ENCODE measurements around the gene BROX.
"Not testable (repeated sequence)": the region's sequence is repeated elsewhere in the genome, so short reads cannot be mapped to it uniquely, and the experiment has no call there.

BROX gene

GRCh38 chr1:222751255-222751654 lies 38.9 kb downstream of the BROX start:
- H3K27me3 Mint-ChIP-seq (ENCODE audit: low read depth) = no peaks in the 10 kb centered on the region
- no peaks in the 10 kb centered on the region for H3K36me3 Mint-ChIP-seq (ENCODE audit: low read depth)
- no peak overlapping the region for H3K4me3 Mint-ChIP-seq
- H3K4me1 Mint-ChIP-seq = no peaks in the 10 kb centered on the region
- no peak for TF ChIP-seq CTCF (IDR thresholded peaks at IDR 0.05; ENCODE audit: unreplicated experiment in 3 of 3)
- H3K9me3 Mint-ChIP-seq = no peaks in the 10 kb centered on the region
- no peak overlapping the region for H3K27ac Mint-ChIP-seq

- Mint-ChIP-seq H3K36me3 (ENCODE audit: low read depth) (no peaks in the 10 kb centered on the region), H3K9me3 (no peaks in the 10 kb centered on the region), H3K27me3 (ENCODE audit: low read depth) (no peaks in the 10 kb centered on the region), H3K4me1 (peaks cover 14% of the 10 kb centered on the region), H3K27ac (peak overlapping the region in 2 of 3 experiments; percentile 59 to 62), H3K4me3 (no peak overlapping the region)
- no peak for TF ChIP-seq CTCF (IDR thresholded peaks at IDR 0.05; ENCODE audit: unreplicated experiment in 3 of 3)
These were observed 42.2 kb downstream of the BROX start for GRCh38 chr1:222754366-222755139.

- peaks cover 36% of the 10 kb centered on the region for H3K4me1 Mint-ChIP-seq
- H3K27me3 Mint-ChIP-seq (ENCODE audit: low read depth) = no peaks in the 10 kb centered on the region
These were observed 45.4 kb downstream of the BROX start for GRCh38 chr1:222757646-222758268.

DNA sequence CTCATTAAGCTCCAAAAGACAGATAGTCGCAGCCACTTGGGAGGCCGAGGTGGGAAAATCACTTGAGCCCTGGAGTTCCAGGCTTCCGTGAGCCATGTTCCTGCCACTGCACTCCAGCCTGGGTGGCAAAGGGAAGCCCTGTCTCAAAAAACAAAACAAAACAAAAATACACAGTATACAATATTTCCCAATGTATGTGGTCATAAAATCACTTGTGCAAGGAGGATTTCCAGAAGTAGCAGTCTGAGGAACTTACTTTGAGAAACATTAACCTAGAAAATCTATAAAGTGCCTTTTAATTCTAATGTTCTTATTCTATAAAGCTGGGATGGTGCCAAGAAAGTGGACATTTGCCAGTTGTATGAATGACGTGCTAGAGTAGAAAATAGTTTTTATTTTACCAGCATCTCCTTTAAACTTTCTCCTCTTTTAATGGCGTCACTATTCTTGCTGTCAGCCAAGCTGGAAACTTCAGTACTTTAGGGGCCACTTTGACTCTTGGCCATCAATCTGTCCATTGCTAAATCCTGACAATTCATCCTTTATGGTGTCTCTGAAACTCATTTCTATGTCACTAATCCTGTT lies 47.2 kb downstream of the BROX start:
- Mint-ChIP-seq H3K27ac (peak overlapping the region in 2 of 3 experiments; percentile 44 to 47), H3K27me3 (ENCODE audit: low read depth) (no peaks in the 10 kb centered on the region), H3K9me3 (peaks cover 13% of the 10 kb centered on the region), H3K4me3 (no peak overlapping the region), H3K36me3 (ENCODE audit: low read depth) (no peaks in the 10 kb centered on the region), H3K4me1 (peaks cover 36% of the 10 kb centered on the region)
- no peak for TF ChIP-seq CTCF (IDR thresholded peaks at IDR 0.05; ENCODE audit: unreplicated experiment in 3 of 3)

More at GRCh38 chr1:222757646-222758268, 45.4 kb downstream of the BROX start:
- no peak for TF ChIP-seq CTCF (IDR thresholded peaks at IDR 0.05; ENCODE audit: unreplicated experiment in 3 of 3)
- H3K4me3 Mint-ChIP-seq = no peak overlapping the region
- H3K36me3 Mint-ChIP-seq (ENCODE audit: low read depth) = no peaks in the 10 kb centered on the region
- H3K9me3 Mint-ChIP-seq = no peaks in the 10 kb centered on the region
- peak overlapping the region; percentile 32 to 68 (median 60) for H3K27ac Mint-ChIP-seq

DNA sequence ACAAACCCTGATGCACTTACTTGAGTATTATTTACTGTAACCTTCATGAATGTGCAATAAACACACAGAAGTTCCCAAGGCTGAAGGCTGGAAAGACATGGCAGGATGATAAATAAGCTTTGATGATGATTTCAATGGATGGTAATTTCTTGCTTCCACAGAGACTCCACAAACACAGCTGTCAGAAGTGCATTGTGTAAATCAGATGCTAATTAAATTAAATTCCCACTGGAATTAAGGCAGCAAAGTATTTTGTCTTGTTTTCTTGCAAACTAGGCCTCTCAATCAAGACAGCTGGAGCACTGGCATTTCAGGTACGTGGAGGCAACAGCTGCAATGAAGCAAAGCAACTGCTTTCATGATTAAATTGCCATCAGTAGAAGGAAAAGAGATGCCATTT lies 48.7 kb downstream of the BROX start:
- Mint-ChIP-seq H3K4me3 (no peak overlapping the region), H3K27me3 (ENCODE audit: low read depth) (no peaks in the 10 kb centered on the region), H3K4me1 (peaks cover 36% of the 10 kb centered on the region), H3K9me3 (peaks cover 14% of the 10 kb centered on the region), H3K36me3 (ENCODE audit: low read depth) (no peaks in the 10 kb centered on the region), H3K27ac (no peak overlapping the region)
- no peak for TF ChIP-seq CTCF (IDR thresholded peaks at IDR 0.05; ENCODE audit: unreplicated experiment in 3 of 3)

DNA sequence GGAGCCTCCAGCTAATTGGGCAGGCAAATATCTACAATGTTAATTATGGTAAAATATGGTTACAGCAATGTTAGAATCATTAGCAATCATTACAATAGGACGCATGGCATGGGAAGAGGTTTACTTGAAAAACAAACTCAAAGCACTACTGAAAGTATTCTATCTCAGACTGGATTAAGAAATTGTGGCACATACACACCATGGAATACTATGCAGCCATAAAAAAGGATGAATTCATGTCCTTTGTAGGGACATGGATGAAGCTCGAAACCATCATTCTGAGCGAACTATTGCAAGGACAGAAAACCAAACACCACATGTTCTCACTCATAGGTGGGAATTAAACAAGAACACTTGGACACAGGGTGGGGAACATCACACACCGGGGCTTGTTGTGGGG lies 49.8 kb downstream of the BROX start:
- not testable (repeated sequence) for H3K27me3 Mint-ChIP-seq (ENCODE audit: low read depth); H3K27ac Mint-ChIP-seq; H3K4me3 Mint-ChIP-seq; H3K36me3 Mint-ChIP-seq (ENCODE audit: low read depth)
- Mint-ChIP-seq H3K4me1 (peaks cover 36% of the 10 kb centered on the region), H3K9me3 (peaks cover 18% of the 10 kb centered on the region)
